HG02571 (cell line): ENCODE measurements around the gene PCDH7.

Experiments used
- ATAC-seq: cut with Tn5 transposase; IDR thresholded peaks from one replicate; pipeline ENCODE4 v1.9.1; 2021; ENCODE audit warnings: mild to moderate bottlenecking, moderate library complexity; ENCODE audit not compliant: unreplicated experiment

PCDH7 gene

DNA sequence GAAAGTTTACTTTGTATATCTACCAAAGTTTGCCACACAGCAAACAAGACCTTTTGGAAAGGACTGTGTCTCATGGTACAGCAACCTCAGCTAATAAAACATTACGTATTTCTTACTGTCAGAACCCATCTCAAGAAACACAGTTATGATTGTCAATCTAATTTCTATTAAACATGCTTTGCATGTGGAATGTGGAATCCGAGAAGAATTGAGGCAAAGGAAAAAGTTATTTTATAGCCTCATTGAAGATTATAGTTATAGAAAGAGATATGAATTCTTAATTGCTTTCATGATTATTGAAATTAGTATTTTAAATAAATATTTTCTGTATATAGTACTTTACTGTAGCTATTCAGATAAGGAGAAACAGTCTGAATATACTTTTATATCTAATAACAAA, 5.4 kb downstream of the PCDH7 start:
- no peak for ATAC-seq

DNA sequence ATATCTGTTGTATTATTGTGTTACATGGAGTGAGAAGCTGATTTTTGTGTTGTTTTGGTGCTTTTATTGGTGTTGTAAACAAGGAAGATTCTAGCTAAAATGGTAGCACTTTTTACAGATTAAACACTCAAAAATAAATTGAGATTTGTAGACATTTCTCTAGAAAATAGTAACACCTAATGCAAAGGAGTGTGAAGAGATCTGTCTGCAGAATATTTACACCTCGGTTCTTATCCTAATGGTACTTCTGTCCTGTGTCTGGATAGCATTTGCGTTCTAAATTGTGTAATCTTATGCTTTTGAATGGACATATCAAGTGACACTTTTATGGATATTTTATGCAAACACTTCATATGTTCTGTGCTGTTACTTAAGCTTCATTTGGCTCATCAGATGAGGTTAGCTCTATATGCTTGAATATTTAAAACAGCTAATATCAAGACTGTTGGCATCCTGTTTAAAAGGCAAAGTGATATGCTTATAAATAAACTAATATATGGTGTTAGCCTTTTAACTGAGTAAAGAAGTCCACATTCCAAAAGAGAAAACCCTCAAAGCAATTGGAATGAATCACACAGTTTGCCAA, 6.0 kb downstream of the PCDH7 start:
- no peak for ATAC-seq

DNA sequence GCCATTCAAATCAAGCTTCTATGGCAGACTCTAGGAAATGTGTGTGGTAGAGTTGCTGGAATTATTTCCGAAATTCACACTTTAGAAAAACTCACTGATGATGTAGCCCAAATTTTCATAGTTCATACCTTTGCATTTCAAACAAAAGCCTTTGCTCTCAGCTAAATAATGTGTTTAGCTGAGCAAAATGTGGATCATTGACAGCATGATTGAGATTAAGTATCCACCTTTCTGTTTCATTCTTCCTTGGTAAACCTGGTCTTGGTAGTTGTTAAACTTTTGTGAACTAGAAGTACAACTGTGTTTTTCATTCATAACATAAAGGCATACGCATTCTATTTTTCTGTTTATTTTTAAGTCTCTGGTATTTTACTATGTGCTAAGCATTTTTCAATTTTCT, 7.2 kb downstream of the PCDH7 start:
- no peak for ATAC-seq

DNA sequence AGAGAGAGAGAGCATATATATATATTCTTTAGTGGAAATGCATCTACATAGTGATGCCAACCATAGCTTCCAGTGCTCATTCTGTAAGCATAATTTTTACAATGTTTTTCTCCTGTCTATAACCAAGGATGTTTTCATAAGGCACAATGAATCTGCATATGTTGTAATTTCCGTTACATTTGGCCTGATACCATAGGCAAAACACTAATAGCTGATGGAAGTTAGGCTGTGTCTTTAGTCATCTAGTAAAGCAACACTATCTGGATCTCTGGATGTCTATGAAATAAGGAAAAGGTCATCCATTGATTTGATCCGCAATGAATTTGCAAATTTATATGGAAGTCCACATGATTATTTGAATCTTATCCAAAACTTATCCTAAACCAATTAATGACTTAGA, 8.1 kb downstream of the PCDH7 start:
- ATAC-seq: no peak

DNA sequence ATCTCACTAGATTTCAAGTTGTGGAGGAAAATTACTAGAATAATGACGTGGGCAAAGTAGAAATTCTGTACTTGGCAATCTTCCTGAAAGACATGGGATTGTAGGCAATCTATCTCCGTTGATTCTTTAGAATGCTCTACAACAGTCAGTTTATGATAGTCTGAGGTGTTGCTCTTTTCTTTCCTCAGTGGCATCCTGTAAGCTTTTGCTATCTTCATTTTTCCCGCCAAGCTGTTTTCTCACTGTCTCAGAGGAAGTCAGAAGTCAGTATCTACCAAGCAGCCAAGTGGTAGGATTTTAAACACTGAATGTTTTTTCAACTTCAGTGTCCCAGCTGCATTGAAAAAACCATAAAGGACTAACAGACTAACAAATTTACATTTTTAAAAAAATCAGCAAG, 23.7 kb downstream of the PCDH7 start:
- no peak for ATAC-seq

DNA sequence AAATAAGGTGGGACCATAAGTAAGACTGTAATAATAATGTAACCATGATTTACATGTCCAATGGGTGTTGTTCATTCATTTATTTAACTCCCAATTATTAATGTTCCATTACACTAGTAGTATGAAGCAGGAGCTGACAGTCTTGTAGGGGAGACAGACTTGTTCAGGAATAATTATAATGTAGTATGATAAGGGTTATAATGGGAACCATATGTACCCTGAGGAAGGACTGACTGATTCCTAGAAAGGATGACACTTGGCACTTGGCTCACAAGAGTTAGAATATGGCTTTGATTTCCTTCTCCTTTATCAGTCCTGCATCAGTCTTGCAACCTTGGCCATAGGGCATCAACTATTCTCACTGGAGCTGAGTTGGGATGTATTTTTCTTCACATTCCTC, 24.2 kb downstream of the PCDH7 start:
- no peak for ATAC-seq

DNA sequence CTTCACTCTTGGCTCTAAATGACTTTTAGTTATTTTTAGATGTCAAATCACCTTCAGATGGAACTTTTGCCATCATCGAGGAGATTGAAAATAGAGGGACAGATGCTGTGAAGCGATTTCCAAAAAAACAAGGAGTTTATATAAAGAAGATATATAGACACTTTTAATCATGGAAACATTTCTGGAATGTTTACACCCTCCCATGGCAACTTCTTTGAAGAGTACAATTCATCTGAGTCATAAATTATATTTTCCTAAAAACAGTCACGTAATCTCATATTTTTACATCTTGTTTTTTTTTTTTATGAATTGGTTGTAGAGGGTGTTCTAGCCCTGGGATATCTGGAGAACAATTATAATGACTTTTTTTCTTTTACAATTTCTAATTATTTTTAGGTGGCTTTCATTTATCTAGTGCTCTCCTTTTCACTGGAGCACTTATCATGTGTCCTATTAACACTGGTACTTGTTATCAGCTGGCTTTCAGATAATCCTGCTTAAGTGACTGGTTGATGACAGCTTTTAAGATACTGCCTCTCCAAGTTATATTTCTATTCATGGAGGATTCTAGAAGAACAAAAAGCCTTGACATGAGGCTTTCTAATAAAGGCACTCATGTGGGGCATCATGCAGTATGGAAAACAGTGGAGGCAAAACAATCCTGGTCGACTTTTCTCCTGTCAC, 24.9 kb downstream of the PCDH7 start:
- ATAC-seq: no peak

DNA sequence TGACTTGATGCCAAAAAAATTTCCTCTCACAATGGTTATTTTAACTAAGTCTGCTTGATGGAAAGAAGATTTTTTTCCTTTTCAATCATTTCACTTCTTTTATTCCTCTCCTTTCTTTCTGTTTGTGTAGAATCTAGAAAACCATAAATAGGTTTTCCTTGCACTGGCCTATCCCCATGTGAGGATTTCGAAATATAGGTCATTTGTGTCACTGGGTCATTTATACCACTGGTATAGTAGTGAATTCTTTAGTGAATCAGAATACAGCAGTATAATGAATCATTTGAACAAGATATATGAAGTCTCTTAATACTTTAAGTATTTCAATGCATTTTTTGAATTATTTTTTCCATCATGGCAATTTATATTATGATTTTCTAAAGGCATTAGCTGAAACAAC, 26.6 kb downstream of the PCDH7 start:
- no peak for ATAC-seq

DNA sequence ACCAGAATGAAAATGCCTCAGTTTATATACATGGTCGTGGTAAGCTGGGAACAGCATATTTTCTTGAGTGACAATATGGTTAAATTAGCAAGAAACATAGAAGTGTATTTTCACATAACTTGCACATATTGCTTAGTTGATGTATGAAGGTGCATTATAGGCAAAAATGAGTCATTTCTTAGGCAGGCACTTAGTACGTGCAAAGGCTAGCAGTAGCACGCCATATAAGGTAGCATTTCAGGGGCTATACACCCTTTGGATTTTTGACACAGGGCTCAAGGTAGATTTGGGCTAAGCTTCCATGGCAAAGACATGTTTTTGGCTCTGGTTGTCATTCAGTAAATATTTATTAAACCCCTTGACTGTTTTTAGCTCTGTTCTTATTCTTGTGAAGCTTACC, 33.1 kb downstream of the PCDH7 start:
- no peak for ATAC-seq

DNA sequence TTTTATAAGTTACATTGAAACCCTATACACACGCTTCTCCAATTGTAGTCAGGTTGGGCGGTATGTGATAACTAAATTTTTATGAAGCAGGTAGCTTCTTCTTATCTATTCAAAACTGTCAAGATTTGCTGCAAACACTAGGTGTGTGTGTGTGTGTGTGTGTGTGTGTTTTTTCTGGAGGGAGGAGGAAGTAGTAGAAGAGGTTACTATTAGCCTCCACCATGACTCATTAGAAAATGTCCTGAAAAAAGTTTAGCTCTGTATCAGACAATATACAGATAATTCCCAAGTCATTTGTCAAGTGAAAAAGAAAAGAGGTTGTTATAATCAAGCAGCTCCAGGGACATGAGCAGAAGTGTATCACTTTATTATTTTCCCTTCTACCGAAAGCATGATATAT, 33.9 kb downstream of the PCDH7 start:
- no peak for ATAC-seq

DNA sequence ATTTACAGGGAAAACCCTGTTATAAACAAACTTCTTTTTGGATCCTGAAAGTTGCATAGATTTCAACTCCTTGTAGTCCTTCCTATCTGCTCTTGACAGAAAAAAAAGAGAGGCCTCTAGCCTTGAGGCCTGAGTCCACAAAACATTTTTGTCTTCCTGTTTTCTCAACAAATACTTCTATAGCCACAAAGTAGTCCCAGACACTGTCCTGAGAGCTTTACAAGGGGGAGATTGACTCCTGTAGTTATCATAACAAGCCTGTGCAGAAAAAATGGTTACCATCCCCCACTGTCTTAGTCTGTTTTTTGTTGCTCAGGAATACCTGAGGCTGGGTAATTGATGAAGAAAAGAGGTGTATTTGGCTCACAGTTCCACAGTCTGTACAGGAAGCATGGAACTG, 35.2 kb downstream of the PCDH7 start:
- ATAC-seq: no peak

DNA sequence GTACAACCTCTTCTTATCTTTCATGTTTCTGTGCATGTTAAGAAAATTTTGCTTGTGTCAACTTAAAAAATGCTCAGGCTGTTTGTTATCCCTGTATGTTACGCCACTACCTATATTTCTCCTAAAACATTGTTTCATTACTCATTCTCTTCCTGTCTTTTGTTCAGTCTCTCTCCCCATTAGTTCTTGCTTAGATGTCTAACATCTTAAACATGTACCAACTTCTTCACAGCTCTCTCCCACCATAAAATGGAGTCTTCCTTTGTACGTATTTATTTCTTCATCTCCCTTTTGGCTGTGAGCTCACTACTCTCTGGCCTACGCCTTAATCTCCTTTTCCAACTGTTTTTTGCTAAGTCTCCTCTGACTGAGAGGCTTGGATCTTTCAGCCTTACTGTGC, 36.4 kb downstream of the PCDH7 start:
- no peak for ATAC-seq

DNA sequence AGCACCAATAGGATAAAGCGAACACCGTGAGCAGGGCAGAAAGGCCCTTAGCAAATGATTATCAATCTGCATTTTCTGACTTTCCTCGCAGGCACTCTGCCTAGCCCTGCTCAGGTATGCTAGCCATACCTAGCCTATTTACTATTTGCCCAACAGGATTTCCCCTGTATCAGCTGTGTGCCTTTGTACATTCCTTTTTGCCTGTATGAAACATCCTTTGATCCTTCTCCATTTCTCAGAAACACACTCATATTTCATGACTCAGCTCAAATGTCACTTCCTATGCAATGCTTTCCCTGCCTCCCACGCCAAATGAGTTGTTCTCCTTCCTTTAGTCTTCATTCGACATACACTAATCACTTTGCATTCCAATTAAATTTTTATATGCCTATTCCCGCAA, 37.2 kb downstream of the PCDH7 start:
- ATAC-seq: no peak

DNA sequence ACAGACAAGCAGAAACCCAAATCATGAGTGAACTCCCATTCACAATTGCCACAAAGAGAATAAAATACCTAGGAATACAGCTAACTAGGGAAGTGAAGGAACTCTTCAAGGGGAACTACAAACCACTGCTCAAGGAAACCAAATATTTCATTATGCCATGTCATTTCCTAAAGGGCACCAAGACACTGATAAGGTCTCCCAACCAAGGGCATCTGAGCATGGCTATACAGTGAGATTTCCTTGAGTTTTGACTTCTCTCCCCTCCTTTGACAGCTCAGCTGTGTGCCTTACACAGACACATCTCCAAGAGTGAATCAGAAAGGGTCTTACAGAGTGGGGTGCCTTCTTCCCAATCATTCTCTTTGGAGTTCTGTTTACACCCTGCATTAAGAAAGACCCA, 40.4 kb downstream of the PCDH7 start:
- ATAC-seq: no peak

DNA sequence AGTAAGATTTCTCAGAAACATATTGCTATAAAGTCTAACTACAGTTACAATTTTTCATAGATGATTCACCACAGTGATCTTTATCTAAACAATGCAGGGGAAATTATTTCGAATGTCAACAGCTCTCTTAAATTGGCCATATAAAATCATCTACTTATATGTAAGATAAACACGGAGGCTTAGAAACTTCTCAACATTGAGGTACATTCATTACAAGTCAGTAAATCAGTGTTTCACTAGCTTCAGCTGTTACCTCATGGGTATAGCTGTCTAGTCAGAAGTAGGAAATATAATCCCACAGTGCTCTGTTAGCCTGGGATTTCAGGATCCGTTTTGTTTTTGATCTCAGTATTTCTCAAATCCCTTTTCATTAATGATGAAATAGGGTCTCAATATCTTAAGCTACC, 43.2 kb downstream of the PCDH7 start:
- no peak for ATAC-seq

DNA sequence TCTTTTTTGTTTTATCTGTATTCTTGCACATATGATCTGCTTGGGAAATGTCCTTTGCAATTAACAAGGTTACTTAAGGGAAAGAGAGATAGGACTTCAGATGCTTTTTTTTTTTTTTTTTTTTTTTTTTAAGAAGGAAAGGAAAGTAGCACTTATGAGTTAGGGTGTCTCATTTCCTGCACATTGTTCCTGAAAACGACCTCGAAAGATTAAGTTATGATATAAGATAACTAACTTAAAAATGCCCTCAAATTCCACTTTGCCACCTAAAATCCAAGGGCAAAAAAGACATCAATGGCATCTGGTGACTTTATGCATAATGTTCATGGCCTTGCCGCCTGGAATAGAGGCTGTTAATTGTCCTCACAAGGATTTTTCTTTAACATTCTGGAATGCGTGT, 44.9 kb downstream of the PCDH7 start:
- no peak for ATAC-seq

DNA sequence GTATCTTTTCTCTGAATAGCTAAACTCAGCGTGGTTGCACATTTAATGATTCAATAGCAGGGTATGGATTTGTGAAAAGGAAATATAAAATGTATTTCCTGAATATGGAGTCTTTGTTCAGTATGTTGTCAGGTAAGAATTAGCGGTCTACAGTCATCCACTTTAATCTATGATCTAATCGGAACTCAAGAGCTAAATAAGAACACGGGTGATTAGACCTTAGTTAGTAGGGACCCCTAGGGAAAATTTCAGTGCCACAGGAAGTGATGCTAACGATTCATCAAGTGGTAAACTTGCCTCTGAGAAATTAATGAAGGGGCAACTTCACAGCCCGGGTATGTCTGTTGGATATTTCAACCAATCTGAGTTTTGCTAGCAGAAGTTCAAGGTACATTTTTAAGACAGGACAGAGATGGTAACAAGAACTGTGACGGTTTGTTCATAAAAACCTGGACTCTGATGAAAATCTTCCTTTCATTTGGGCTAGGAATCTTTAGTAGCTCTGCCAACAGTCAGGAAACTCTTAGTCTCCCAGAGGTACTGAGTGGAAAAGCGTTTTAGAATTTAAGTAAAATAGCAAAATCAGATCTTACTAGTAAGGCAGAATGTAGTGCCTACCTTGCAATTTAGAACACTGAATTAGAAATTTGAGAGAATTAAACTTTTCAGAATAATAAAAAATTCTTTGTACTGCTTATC, 47.1 kb downstream of the PCDH7 start:
- no peak for ATAC-seq

DNA sequence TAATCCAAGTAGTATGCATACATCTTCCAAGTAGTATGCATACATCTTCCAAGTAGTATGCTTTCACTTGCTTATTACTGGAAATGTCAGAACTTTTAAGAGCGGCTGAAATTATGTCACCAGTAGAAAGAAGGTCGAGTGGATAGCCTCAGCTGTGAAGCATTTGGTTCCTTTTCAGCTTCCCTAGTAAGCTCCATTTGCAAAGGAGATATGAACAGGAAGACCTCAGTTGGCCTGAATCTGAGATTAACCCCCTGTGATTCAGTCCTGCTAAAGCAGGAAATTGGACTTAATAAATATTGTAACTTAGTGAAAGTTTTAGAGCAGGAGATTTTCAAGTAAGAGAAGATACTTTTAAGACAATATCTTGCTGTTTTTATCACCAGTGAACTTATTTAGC, 48.1 kb downstream of the PCDH7 start:
- ATAC-seq: no peak

DNA sequence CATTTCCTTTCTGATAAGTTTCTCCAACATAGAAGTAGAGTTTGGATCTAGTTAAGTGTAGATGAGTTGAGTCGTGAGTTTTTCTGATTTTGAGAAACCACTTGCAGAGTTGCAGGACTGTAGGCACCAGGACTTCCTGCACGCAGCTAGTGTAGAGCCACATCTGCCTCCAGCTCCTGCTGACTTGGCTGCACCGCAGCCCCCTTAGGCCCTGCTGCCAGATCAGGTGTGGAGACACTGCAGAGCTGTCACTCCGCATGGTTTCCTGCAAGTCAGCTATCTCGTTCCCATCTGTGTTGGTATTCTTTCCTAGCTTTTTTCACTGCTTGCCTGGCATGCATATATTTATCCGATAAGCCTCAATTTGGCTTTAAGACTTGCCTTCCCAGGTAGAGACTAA, 48.9 kb downstream of the PCDH7 start:
- no peak for ATAC-seq

DNA sequence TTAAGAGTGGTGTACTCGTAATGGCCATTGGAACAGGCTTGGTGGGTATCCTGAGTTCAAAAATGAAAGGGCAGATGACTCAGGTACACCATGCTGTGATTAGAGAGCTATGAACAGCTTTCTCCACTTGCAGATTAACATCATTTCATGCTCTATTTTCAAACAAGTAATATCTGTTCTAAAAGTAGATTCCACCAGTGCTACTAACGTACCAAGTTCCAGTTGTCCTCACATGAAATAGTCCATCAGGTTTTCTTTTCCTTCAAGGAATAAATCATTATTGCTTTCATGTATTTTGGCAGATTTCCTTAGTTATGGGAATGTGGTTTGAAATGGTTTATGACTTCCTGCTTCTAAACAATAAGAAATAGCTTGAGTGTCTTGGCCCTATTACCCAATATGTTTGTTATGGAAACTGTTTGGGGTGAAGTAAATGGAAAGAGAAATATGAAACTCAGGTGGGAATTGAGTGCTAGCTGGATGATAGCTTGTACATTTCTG, 49.9 kb downstream of the PCDH7 start:
- ATAC-seq: no peak

DNA sequence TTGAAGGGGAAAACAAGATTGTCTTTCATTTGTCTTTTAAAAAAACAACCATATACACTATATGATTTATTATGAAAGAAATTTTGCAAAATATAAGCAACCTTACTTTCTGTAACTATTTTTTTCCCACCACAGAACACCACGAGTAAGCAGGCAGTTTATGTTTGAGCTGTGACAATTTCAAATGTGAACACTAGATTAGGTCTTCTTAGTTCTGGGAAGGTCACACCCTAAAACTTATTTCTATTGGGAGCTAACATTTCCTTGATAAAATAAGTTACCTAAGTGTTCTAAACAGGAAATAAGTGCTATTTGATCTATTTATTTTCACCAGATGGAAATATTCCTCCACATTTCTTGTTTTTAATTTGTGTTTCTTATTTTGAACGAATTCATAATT, 50.6 kb downstream of the PCDH7 start:
- ATAC-seq: no peak

DNA sequence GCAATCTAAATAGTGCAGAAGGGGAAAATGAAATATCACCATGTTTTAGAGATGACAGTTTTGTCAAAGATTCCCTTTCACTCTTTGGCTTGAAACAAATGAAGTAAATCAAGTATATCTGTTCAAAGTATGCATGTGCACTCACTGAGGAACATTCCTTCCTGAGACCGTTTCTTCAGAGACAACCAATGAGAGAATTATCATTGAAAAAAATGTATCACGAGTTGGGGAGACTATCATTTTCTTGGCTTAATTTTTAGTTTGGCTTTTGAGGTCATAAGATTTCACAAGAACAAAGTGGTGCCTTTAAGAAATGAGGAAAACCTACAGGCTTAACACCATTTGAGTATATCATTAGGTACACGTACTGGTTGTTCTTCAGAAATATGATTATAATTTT, 56.3 kb downstream of the PCDH7 start:
- no peak for ATAC-seq
